ENCODE results near the gene TSC22D4. TPM values are rescaled to one million over a fixed set of nuclear protein-coding genes. Genes with fewer than 3 reads are reported as not detected.
"Not testable (repeated sequence)": the region's sequence is repeated elsewhere in the genome, so short reads cannot be mapped to it uniquely, and the experiment has no call there.

TSC22D4 gene
- total RNA-seq, 1 experiment from 2014 or later = 71.0 TPM

DNA sequence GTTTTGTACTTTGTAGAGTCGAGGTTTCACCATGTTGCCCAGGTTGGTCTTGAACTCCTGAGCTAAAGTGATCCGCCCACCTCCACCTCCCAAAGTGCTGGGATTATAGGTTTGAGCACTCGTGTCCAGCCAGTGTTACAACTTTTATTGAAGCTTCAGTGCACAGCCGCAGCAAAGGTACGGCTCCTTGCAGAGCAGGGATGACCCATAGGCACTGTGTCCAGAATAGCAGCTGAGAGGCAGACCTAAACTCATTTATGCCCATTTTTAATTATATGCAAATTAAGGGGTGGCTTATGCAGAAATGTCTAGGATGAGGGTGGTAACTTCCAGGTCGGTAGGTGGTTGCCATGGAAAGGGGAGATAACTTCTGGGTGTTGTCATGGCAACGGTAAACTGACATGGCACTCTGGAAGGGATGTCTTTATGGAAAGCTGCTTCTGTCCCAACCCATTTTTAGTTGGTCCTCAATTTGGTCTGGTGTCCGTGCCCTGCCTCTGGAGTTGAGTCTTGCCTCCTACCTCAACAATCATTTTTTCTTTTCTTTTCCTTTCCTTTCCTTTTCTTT is 27.4 kb upstream of the TSC22D4 start:
- DNase-seq (ENCODE audit: low spot score) = peak; percentile 35
- intact Hi-C loops (cut with micrococcal nuclease; ENCODE audit: unreplicated experiment) = no loop called here
- Histone ChIP-seq H3K36me3 (ENCODE audit: insufficient read depth, low read length, poor library complexity, severe bottlenecking) (no peaks in the 10 kb centered on the region), H3K4me3 (ENCODE audit: low read depth, low read length, poor library complexity, severe bottlenecking) (no peak overlapping the region), H3K9me3 (ENCODE audit: low read depth, low read length, poor library complexity, severe bottlenecking) (no peaks in the 10 kb centered on the region), H3K27me3 (replicated peaks; ENCODE audit: insufficient read depth, low read depth, low read length, poor library complexity) (no peaks in the 10 kb centered on the region), H3K4me1 (ENCODE audit: insufficient read depth, low read length, poor library complexity, severe bottlenecking) (peaks cover 5% of the 10 kb centered on the region), H3K27ac (ENCODE audit: low read depth, low read length, poor library complexity, severe bottlenecking) (no peak overlapping the region)
- BruUV-seq (replicated peaks) = no TSS peak
- ChIA-PET POLR2A (ENCODE audit: low non-redundant PET) (no interaction called here), CTCF (no interaction called here)
- no peak for TF ChIP-seq CTCF (conservative IDR thresholded peaks at IDR 0.05; ENCODE audit: low read depth, low read length)
- TF ChIP-seq EZH2 (IDR thresholded peaks at IDR 0.05; ENCODE audit: borderline replicate concordance, low read depth, low read length, poor library complexity, severe bottlenecking) = no peak

GRCh38 chr7:100504887-100505611 is 26.0 kb upstream of the TSC22D4 start:
- Histone ChIP-seq H3K4me1 (ENCODE audit: insufficient read depth, low read length, poor library complexity, severe bottlenecking) (peaks cover 5% of the 10 kb centered on the region), H3K9me3 (ENCODE audit: low read depth, low read length, poor library complexity, severe bottlenecking) (no peaks in the 10 kb centered on the region), H3K27me3 (replicated peaks; ENCODE audit: insufficient read depth, low read depth, low read length, poor library complexity) (no peaks in the 10 kb centered on the region), H3K36me3 (ENCODE audit: insufficient read depth, low read length, poor library complexity, severe bottlenecking) (no peaks in the 10 kb centered on the region), H3K27ac (ENCODE audit: low read depth, low read length, poor library complexity, severe bottlenecking) (no peak overlapping the region), H3K4me3 (ENCODE audit: low read depth, low read length, poor library complexity, severe bottlenecking) (no peak overlapping the region)
- no peak for TF ChIP-seq EZH2 (IDR thresholded peaks at IDR 0.05; ENCODE audit: borderline replicate concordance, low read depth, low read length, poor library complexity, severe bottlenecking)
- no TSS peak for BruUV-seq (replicated peaks)
- intact Hi-C loops (cut with micrococcal nuclease; ENCODE audit: unreplicated experiment) = no loop called here
- no peak for DNase-seq (ENCODE audit: low spot score)
- CTCF ChIA-PET = no interaction called here
- POLR2A ChIA-PET (ENCODE audit: low non-redundant PET) = interaction anchor here (0.6 kb wide), 1 partner anchor 50 kb away, joined by 3 read pairs; no protein-coding TSS in a partner anchor

- POLR2A ChIA-PET (ENCODE audit: low non-redundant PET) = interaction anchor here (0.6 kb wide), 1 partner anchor 49 kb away, joined by 3 read pairs; no protein-coding TSS in a partner anchor
- H3K9me3 ChIP-seq (ENCODE audit: low read depth, low read length, poor library complexity, severe bottlenecking); H3K4me3 ChIP-seq (ENCODE audit: low read depth, low read length, poor library complexity, severe bottlenecking); H3K4me1 ChIP-seq (ENCODE audit: insufficient read depth, low read length, poor library complexity, severe bottlenecking); intact Hi-C loops (cut with micrococcal nuclease; ENCODE audit: unreplicated experiment); H3K27me3 ChIP-seq (replicated peaks; ENCODE audit: insufficient read depth, low read depth, low read length, poor library complexity); BruUV-seq (replicated peaks); CTCF ChIA-PET; H3K36me3 ChIP-seq (ENCODE audit: insufficient read depth, low read length, poor library complexity, severe bottlenecking); H3K27ac ChIP-seq (ENCODE audit: low read depth, low read length, poor library complexity, severe bottlenecking); DNase-seq (ENCODE audit: low spot score): not testable (repeated sequence)
Measured at GRCh38 chr7:100504031-100504430, 25.0 kb upstream of the TSC22D4 start.

DNA sequence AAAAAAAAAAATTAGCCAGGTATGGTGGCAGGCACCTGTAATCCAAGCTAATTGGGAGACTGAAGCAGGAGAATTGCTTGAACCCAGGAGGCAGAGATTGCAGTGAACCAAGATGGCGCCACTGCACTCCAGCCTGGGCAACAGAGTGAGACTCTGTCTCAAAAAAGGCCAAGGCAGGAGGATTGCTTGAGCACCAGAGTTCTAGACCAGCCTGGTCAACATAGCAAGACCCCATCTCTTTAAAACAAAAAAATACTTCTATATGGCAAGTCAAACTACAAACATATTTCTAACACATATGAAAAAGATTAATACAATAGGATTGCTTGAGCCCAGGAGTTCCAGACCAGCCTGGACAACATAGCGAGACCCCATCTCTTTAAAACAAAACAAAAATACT is 21.7 kb upstream of the TSC22D4 start:
- BruUV-seq (replicated peaks); H3K4me3 ChIP-seq (ENCODE audit: low read depth, low read length, poor library complexity, severe bottlenecking); DNase-seq (ENCODE audit: low spot score); H3K9me3 ChIP-seq (ENCODE audit: low read depth, low read length, poor library complexity, severe bottlenecking); POLR2A ChIA-PET (ENCODE audit: low non-redundant PET); H3K27me3 ChIP-seq (replicated peaks; ENCODE audit: insufficient read depth, low read depth, low read length, poor library complexity); intact Hi-C loops (cut with micrococcal nuclease; ENCODE audit: unreplicated experiment); H3K4me1 ChIP-seq (ENCODE audit: insufficient read depth, low read length, poor library complexity, severe bottlenecking); H3K27ac ChIP-seq (ENCODE audit: low read depth, low read length, poor library complexity, severe bottlenecking); CTCF ChIA-PET; H3K36me3 ChIP-seq (ENCODE audit: insufficient read depth, low read length, poor library complexity, severe bottlenecking): not testable (repeated sequence)

All from A673 (cell line).